Measurements from ENCODE around the gene DOLPP1. TPM values are rescaled to one million over a fixed set of nuclear protein-coding genes. Genes with fewer than 3 reads are reported as not detected.

The DOLPP1 gene
- total RNA-seq, 2 donors from 2014 or later, result 13.5 to 24.1 TPM

DNA sequence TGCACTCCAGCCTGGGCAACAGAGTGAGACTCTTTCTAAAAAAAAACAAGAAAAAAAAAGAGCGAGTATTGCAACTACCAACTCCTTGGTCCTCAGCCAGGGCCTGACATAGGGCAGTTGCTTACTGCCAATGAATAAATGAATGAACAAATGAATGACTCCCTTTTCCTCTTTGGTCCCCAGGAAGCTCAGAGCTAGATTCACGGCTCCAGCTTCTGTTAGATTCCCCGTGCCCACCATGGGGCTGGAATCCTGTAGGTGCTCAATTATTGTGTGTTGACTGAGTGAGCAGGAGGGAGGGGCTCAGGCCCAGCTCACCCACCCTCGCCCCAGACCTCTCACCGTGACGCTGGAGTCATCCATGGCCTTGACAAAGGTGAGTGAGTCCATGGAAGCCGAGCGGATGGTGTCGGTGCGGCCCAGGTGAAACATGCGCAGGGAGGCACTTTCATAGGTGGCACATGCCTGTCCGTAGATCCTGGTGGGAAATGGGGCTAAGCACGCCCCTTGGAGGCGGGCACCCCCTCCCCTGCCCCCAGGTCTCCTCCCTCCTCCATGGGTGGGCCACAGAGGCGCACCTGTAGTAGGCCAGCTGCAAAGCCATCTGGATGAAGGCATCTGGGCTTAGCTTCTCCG, 16.9 kb downstream of the DOLPP1 start:
- Histone ChIP-seq H3K27me3 (replicated peaks; ENCODE audit: insufficient read depth) (no peaks in the 10 kb centered on the region), H3K4me1 (replicated peaks) (no peaks in the 10 kb centered on the region), H3K9me3 (no peaks in the 10 kb centered on the region), H3K36me3 (peaks cover 5 to 7% of the 10 kb centered on the region in 2 donors), H3K27ac (no peak overlapping the region), H3K4me3 (no peak overlapping the region)
- intact Hi-C loops (cut with DNase I), result no loop called here
- WGBS, result 93% methylated on average over 16 of the region's 16 CpGs
- TF ChIP-seq, protein P1, sequence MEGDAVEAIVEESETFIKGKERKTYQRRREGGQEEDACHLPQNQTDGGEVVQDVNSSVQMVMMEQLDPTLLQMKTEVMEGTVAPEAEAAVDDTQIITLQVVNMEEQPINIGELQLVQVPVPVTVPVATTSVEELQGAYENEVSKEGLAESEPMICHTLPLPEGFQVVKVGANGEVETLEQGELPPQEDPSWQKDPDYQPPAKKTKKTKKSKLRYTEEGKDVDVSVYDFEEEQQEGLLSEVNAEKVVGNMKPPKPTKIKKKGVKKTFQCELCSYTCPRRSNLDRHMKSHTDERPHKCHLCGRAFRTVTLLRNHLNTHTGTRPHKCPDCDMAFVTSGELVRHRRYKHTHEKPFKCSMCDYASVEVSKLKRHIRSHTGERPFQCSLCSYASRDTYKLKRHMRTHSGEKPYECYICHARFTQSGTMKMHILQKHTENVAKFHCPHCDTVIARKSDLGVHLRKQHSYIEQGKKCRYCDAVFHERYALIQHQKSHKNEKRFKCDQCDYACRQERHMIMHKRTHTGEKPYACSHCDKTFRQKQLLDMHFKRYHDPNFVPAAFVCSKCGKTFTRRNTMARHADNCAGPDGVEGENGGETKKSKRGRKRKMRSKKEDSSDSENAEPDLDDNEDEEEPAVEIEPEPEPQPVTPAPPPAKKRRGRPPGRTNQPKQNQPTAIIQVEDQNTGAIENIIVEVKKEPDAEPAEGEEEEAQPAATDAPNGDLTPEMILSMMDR (IDR thresholded peaks at IDR 0.05), result no peak
- TF ChIP-seq POLR2AphosphoS5 (IDR thresholded peaks at IDR 0.05) (no peak), POLR2A (IDR thresholded peaks at IDR 0.05) (no peak)
- DNase-seq (ENCODE audit: low spot score), result no peak

DNA sequence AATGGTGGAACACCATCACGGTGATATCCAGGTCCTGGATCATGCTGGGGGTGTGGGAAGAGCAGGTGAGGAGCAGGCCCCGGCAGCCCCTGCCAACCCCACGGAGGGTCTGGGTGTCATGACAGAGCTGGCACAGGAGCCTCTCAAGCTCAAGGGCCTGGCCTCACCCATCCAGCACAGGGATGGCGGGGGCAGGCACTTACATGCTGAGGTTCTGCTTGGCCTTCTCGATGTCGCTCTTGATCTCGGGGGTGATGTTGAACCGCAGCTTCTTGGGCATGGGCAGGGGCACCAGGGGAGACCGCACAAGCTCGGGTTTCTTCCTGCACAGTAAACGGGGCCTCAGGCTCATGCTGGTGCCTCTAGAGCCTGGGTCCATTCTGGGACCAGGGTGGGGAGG, 17.4 kb downstream of the DOLPP1 start:
- H3K27me3 ChIP-seq (replicated peaks; ENCODE audit: insufficient read depth), result no peaks in the 10 kb centered on the region
- no peak overlapping the region for H3K4me3 ChIP-seq
- intact Hi-C loops (cut with DNase I), result no loop called here
- H3K36me3 ChIP-seq, result peaks cover 5 to 7% of the 10 kb centered on the region in 2 donors
- no peak overlapping the region for H3K27ac ChIP-seq
- no peak for TF ChIP-seq POLR2AphosphoS5 (IDR thresholded peaks at IDR 0.05)
- TF ChIP-seq, protein P1 (IDR thresholded peaks at IDR 0.05), result no peak
- no peak for TF ChIP-seq POLR2A (IDR thresholded peaks at IDR 0.05)
- H3K9me3 ChIP-seq, result no peaks in the 10 kb centered on the region
- no peak for DNase-seq (ENCODE audit: low spot score)
- no peaks in the 10 kb centered on the region for H3K4me1 ChIP-seq (replicated peaks)
- 90% methylated on average over 11 of the region's 11 CpGs for WGBS

DNA sequence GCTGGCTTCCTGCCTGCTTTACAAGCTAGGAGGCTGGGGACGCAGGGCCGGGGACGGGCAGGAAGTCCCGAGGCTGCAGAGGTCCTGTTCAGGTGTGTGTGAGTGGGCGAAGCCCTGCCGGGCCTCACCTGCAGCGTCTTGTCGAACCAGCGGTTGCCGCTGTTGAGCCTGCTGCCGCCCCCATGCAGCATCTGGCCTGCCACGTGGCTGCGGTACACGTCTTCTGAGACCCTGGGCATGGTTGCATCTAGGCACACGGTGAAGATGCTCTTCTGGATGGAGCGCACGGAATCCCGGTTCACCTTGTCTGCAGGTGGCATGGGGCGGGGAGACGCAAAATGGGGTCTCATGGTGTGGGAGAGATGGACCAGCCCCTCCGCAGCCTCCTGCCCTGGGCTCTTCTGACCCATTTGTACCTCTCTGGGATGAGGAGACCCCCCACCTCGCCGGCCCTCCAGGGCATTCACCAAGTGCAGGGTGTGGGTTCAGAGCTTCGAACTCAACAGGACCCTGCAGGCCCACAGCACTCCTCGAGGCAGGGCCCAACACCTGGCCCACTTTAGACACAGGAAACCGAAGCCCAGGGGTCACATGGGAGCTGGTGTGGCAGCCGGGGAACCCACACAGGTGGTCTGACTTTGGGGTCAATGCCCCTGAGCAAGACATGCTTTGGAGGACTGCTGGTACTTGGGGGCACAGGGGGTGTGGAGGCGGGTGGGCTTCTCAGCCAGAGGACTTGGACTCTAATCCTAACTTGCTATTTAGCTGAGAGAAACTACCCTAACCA, 19.7 kb downstream of the DOLPP1 start:
- DNase-seq (ENCODE audit: low spot score), result no peak
- Histone ChIP-seq H3K4me1 (replicated peaks) (no peaks in the 10 kb centered on the region), H3K27me3 (replicated peaks; ENCODE audit: insufficient read depth) (no peaks in the 10 kb centered on the region), H3K9me3 (no peaks in the 10 kb centered on the region), H3K36me3 (peaks cover 5% of the 10 kb centered on the region in 2 donors), H3K4me3 (no peak overlapping the region), H3K27ac (no peak overlapping the region)
- intact Hi-C loops (cut with DNase I), result no loop called here
- WGBS, result 69% methylated on average over 28 of the region's 28 CpGs
- TF ChIP-seq POLR2A (IDR thresholded peaks at IDR 0.05), result no peak
- TF ChIP-seq POLR2AphosphoS5 (IDR thresholded peaks at IDR 0.05), result no peak
- TF ChIP-seq, protein P1 (IDR thresholded peaks at IDR 0.05), result no peak

DNA sequence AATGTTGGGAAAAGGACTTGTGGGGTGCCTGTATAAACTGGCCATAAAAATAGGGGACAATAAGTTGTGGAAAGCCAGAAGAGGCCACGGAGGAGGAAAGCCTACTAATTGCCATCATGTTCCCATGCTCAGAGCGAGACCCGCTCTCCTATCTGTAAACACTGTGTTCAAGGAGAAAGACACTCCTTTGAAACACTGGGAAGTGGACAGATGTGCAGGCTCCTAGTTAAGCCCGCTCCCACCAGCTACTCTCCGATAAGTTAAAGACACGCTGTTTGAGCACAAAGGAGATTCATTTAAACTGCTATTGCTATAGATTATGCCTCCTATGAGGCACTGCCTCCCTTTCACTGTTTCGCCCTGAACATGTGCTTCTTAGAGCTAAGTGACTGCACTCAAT, 20.4 kb downstream of the DOLPP1 start:
- no peak overlapping the region for H3K4me3 ChIP-seq
- no peaks in the 10 kb centered on the region for H3K27me3 ChIP-seq (replicated peaks; ENCODE audit: insufficient read depth)
- intact Hi-C loops (cut with DNase I), result no loop called here
- H3K9me3 ChIP-seq, result no peaks in the 10 kb centered on the region
- TF ChIP-seq POLR2AphosphoS5 (IDR thresholded peaks at IDR 0.05) (no peak), POLR2A (IDR thresholded peaks at IDR 0.05) (no peak)
- TF ChIP-seq, protein P1 (IDR thresholded peaks at IDR 0.05), result no peak
- H3K27ac ChIP-seq, result no peak overlapping the region
- no peaks in the 10 kb centered on the region for H3K4me1 ChIP-seq (replicated peaks)
- DNase-seq (ENCODE audit: low spot score), result no peak
- 89% methylated on average over 7 of the region's 7 CpGs for WGBS
- H3K36me3 ChIP-seq, result peaks cover 2 to 5% of the 10 kb centered on the region in 2 donors
